HCT116 (cell line): ENCODE measurements around the gene CPZ. TPM values are rescaled to one million over a fixed set of nuclear protein-coding genes. Genes with fewer than 3 reads are reported as not detected.

Experiments
- ATAC-seq: fragments of 200-7000 bp; cut with Tn5 transposase; 2 replicates; pipeline ENCODE4 v1.9.1; 2020; ENCODE audit warnings: mild to moderate bottlenecking, moderate library complexity
- BruUV-seq: library from RNA; stranded (reverse); fragments of 400-500 nt; replicated peaks from 2 replicates; lab custom pipeline; 2021; lab: Mats Ljungman, UMichigan
- CTCF ChIA-PET: fragments of 300-600 bp; sonication (Branson Sonifier 250); formaldehyde crosslinking; loops from one replicate; lab custom pipeline; 2021; ENCODE audit warnings: antibody characterized with exemption; lab: Charles Lee
- POLR2A ChIA-PET: fragments of 300-600, 350-600 bp; sonication (Branson Sonifier 250); formaldehyde crosslinking; loops from one replicate; lab custom pipeline; 2021; ENCODE audit warnings: antibody characterized with exemption; lab: Charles Lee
- RAD21 ChIA-PET, 2 experiments: fragments of 300-600 bp; sonication (Branson Sonifier 250); formaldehyde crosslinking; loops; one replicate each; lab custom pipeline; 2023; ENCODE audit warnings: low total read pairs in 2 of 2; ENCODE audit not compliant: uncharacterized antibody in 2 of 2, unreplicated experiment in 2 of 2, low non-redundant PET in 1 of 2; lab: Charles Lee
- DNase-seq: peaks from one replicate; pipeline ENCODE4 v3.0.0-alpha.2; 2010; ENCODE audit warnings: low read depth, low spot score
- H2AFZ ChIP-seq: fragments of 200-600 bp; shearing (Covaris generic), sonication (generic); 2 replicates; pipeline ENCODE4 v1.6.1; 2017; ENCODE audit warnings: low read depth, mixed run types, mixed read lengths, antibody characterized with exemption, low read length; ENCODE audit not compliant: poor library complexity, severe bottlenecking
- H3K27ac ChIP-seq: 2 replicates; pipeline ENCODE4 v1.5.1; 2012; ENCODE audit warnings: low read depth, low read length
- H3K27me3 ChIP-seq: fragments of 200-600 bp; sonication (generic); 2 replicates; pipeline ENCODE4 v1.6.1; 2016; ENCODE audit warnings: mixed run types, low read length, mixed read lengths; ENCODE audit not compliant: insufficient read depth
- H3K36me3 ChIP-seq, 2 experiments: fragments of 200-500 bp in 1 of 2; fragments of 200-600 bp in 1 of 2; sonication (Bioruptor generic) in 1 of 2; sonication (generic) in 1 of 2; 2 replicates each; pipeline versions ENCODE4 v1.5.1 to v1.6.1; 2014 to 2016; ENCODE audit warnings: low read length in 2 of 2, inconsistent platforms in 1 of 2, mixed read lengths in 1 of 2, mixed run types in 1 of 2; ENCODE audit not compliant: insufficient read depth in 2 of 2, control insufficient read depth in 1 of 2
- H3K4me1 ChIP-seq, 2 experiments: fragments of 200-600 bp in 1 of 2; sonication (generic) in 1 of 2; 2 replicates each; pipeline versions ENCODE4 v1.5.1 to v1.6.1; 2012 to 2017; ENCODE audit warnings: low read length in 2 of 2, inconsistent platforms in 1 of 2, mild to moderate bottlenecking in 1 of 2, mixed read lengths in 1 of 2, mixed run types in 1 of 2, moderate library complexity in 1 of 2; ENCODE audit not compliant: insufficient read depth in 2 of 2, control insufficient read depth in 1 of 2
- H3K4me2 ChIP-seq: fragments of 200-600 bp; sonication (generic); 2 replicates; pipeline ENCODE4 v1.6.1; 2017; ENCODE audit warnings: mixed run types, low read length, mixed read lengths
- H3K4me3 ChIP-seq, 2 experiments: fragments of 200-600 bp in 1 of 2; sonication (generic) in 1 of 2; replicated peaks in 1 of 2; 2 replicates each; pipeline ENCODE4 v1.5.1; 2011 to 2016; ENCODE audit warnings: low read length in 2 of 2, control low read depth in 1 of 2, low read depth in 1 of 2, mild to moderate bottlenecking in 1 of 2, mixed read lengths in 1 of 2, mixed run types in 1 of 2
- H3K79me2 ChIP-seq: fragments of 200-600 bp; sonication (generic); 2 replicates; pipeline ENCODE4 v1.6.1; 2017; ENCODE audit warnings: mild to moderate bottlenecking, mixed run types, low read length, moderate library complexity, mixed read lengths; ENCODE audit not compliant: insufficient read depth
- H3K9ac ChIP-seq: fragments of 200-600 bp; sonication (generic); 2 replicates; pipeline ENCODE4 v1.6.1; 2016; ENCODE audit warnings: low read length, mixed read lengths
- H3K9me2 ChIP-seq: fragments of 200-600 bp; sonication (generic), shearing (Covaris generic); 2 replicates; pipeline ENCODE4 v1.6.1; 2017; ENCODE audit warnings: mixed run types, mild to moderate bottlenecking, moderate library complexity; ENCODE audit not compliant: insufficient read depth
- H3K9me3 ChIP-seq, 2 experiments: fragments of 200-500 bp in 1 of 2; fragments of 200-600 bp in 1 of 2; sonication (Bioruptor generic) in 1 of 2; sonication (generic) in 1 of 2; 2 replicates each; pipeline ENCODE4 v1.6.1; 2014 to 2017; ENCODE audit warnings: low read length in 2 of 2, mixed read lengths in 2 of 2, inconsistent platforms in 1 of 2, low read depth in 1 of 2, mild to moderate bottlenecking in 1 of 2, mixed run types in 1 of 2, moderate library complexity in 1 of 2; ENCODE audit not compliant: control insufficient read depth in 1 of 2, insufficient read depth in 1 of 2
- H4K20me1 ChIP-seq: fragments of 200-600 bp; sonication (generic), shearing (Covaris generic); 2 replicates; pipeline ENCODE4 v1.6.1; 2017; ENCODE audit warnings: mixed run types, mild to moderate bottlenecking, moderate library complexity; ENCODE audit not compliant: insufficient read depth
- CBX3 ChIP-seq: IDR thresholded peaks from 2 replicates; pipeline ENCODE4 v1.6.1; 2012; ENCODE audit warnings: low read depth
- EGR1 ChIP-seq: IDR thresholded peaks from 2 replicates; pipeline ENCODE4 v1.6.1; 2012; ENCODE audit warnings: low read depth
- EZH2phosphoT487 ChIP-seq: fragments of 200-600 bp; IDR thresholded peaks from 2 replicates; pipeline ENCODE4 v1.6.1; 2018; ENCODE audit warnings: antibody characterized with exemption, borderline replicate concordance
- POLR2AphosphoS5 ChIP-seq: IDR thresholded peaks from 2 replicates; pipeline ENCODE4 v1.6.1; 2011; ENCODE audit warnings: mild to moderate bottlenecking, low read depth, low read length, moderate library complexity
- RAD21 ChIP-seq: IDR thresholded peaks from 2 replicates; pipeline ENCODE4 v1.6.1; 2012; ENCODE audit warnings: low read depth, mild to moderate bottlenecking
- REST ChIP-seq: IDR thresholded peaks from 2 replicates; pipeline ENCODE4 v1.6.1; 2012; ENCODE audit warnings: low read depth
- SRF ChIP-seq: IDR thresholded peaks from 2 replicates; pipeline ENCODE4 v1.6.1; 2012; ENCODE audit warnings: low read depth
- intact Hi-C: fragments of 100-400 bp; cut with micrococcal nuclease; formaldehyde crosslinking; loops from 2 replicates; pipeline ENCODE4 v1.10.0; 2022
- total RNA-seq: library from RNA; stranded (reverse); gene quantifications from one replicate; pipeline ENCODE4 v1.2.1, GENCODE V29; 2021; ENCODE audit not compliant: unreplicated experiment
- TF ChIP-seq, protein P1 (sequence below): IDR thresholded peaks from 2 replicates; pipeline ENCODE4 v1.6.1; 2012

The CPZ gene
- total RNA-seq, 1 experiment from 2014 or later: not detected

DNA sequence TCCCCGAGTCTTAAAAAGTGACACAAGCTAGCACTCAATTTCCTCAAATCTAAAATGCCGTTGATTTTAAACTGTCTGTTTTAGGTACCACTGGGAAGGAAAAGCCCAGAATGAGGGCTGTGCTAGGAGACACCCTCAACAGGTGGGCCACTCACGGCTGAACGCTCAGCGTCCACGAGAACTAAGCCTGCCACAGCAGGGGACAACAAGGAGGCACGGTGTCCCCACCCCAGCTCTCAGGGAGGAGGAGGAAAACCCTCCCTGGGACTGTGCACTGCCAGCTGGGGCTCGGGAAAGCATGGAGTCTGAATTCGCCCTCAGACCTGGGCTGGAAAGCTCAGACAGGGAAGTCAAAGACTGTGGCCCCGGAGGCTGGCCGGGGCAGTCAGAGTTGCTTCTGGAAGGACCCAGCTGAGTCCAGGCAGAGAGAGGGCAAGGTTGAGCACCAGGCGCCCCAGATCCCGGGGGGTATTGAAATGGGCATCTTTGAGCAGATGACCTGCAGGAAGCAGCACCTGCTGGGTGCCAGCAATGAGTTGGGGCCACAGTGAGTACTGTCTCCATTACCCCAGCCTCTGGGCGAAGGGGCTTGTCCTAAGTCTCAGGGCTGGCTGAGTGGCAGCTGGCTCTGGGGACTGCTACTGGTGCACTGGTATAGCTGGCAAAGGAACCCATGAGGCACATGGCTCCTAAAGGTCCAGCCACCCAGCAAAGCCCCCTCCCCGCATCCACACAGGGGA lies 769 bp upstream of the CPZ start:
- RAD21 ChIA-PET: no interaction called here
- Histone ChIP-seq H3K4me3 (no peak overlapping the region), H3K36me3 (no peaks in the 10 kb centered on the region), H3K4me2 (no peak overlapping the region), H3K27me3 (0 out of 2 replicates have a peak, but pooled peaks cover 5% of the 10 kb centered on the region), H3K9me3 (no peaks in the 10 kb centered on the region), H3K27ac (no peak overlapping the region), H3K79me2 (no peaks in the 10 kb centered on the region), H2AFZ (no peak overlapping the region), H3K4me1 (peaks cover 0 to 3% of the 10 kb centered on the region in 2 experiments; a peak in 1 of 4 replicates), H4K20me1 (no peaks in the 10 kb centered on the region), H3K9ac (no peak overlapping the region), H3K9me2 (no peaks in the 10 kb centered on the region)
- TF ChIP-seq RAD21: no peak
- TF ChIP-seq EZH2phosphoT487: no peak
- TF ChIP-seq, protein P1, sequence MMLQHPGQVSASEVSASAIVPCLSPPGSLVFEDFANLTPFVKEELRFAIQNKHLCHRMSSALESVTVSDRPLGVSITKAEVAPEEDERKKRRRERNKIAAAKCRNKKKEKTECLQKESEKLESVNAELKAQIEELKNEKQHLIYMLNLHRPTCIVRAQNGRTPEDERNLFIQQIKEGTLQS: no peak
- no peak for TF ChIP-seq SRF
- TF ChIP-seq REST: no peak
- no peak for TF ChIP-seq POLR2AphosphoS5
- TF ChIP-seq EGR1: no peak
- TF ChIP-seq CBX3: no peak
- POLR2A ChIA-PET: no interaction called here
- no peak for DNase-seq
- intact Hi-C loops: loop anchor here (10.0 kb wide), 1 partner anchor 347 kb away; no protein-coding TSS in a partner anchor
- CTCF ChIA-PET: no interaction called here
- ATAC-seq: no peak
- BruUV-seq: no TSS peak
